Mesenchymal stem cell (in vitro differentiated cells and primary cell): ENCODE measurements around the gene FBXW12.

Experiments used
- DNase-seq: peaks from one replicate; pipeline ENCODE4 v3.0.0-alpha.2; 2013
- H2AFZ ChIP-seq: one replicate; pipeline ENCODE4 v1.6.1; 2013; ENCODE audit warnings: low read depth, mild to moderate bottlenecking, control low read depth, inconsistent platforms, low read length, moderate library complexity
- H2AK5ac ChIP-seq: 2 replicates; pipeline ENCODE4 v1.6.1; 2013; ENCODE audit warnings: low read length, moderate library complexity, mild to moderate bottlenecking, inconsistent platforms; ENCODE audit not compliant: severe bottlenecking
- H2BK120ac ChIP-seq: one replicate; pipeline ENCODE4 v1.6.1; 2013; ENCODE audit warnings: low read depth, mild to moderate bottlenecking, inconsistent platforms, low read length, moderate library complexity
- H2BK12ac ChIP-seq, 2 experiments: one replicate each; pipeline ENCODE4 v1.6.1; 2013; ENCODE audit warnings: inconsistent platforms in 2 of 2, low read length in 2 of 2, mild to moderate bottlenecking in 2 of 2, moderate library complexity in 2 of 2, control low read depth in 1 of 2
- H2BK15ac ChIP-seq: one replicate; pipeline ENCODE4 v1.6.1; 2013; ENCODE audit warnings: mild to moderate bottlenecking, low read depth, inconsistent platforms; ENCODE audit not compliant: poor library complexity, severe bottlenecking
- H2BK5ac ChIP-seq: 2 replicates; pipeline ENCODE4 v1.6.1; 2013; ENCODE audit warnings: low read depth, mild to moderate bottlenecking, low read length, control low read depth, inconsistent platforms; ENCODE audit not compliant: poor library complexity, severe bottlenecking
- H3K14ac ChIP-seq, 2 experiments: one replicate each; pipeline ENCODE4 v1.6.1; 2013; ENCODE audit warnings: inconsistent platforms in 2 of 2, low read length in 2 of 2, control low read depth in 1 of 2, mild to moderate bottlenecking in 1 of 2, moderate library complexity in 1 of 2
- H3K18ac ChIP-seq, 2 experiments: one replicate each; pipeline ENCODE4 v1.6.1; 2013; ENCODE audit warnings: inconsistent platforms in 2 of 2, low read length in 2 of 2, control low read depth in 1 of 2, low read depth in 1 of 2, mild to moderate bottlenecking in 1 of 2
- H3K23ac ChIP-seq, 2 experiments: one replicate each; pipeline ENCODE4 v1.6.1; 2013; ENCODE audit warnings: inconsistent platforms in 2 of 2, low read length in 2 of 2, mild to moderate bottlenecking in 2 of 2, moderate library complexity in 2 of 2, control low read depth in 1 of 2
- H3K27ac ChIP-seq: 2 replicates; pipeline ENCODE4 v1.5.1; 2013; ENCODE audit warnings: mild to moderate bottlenecking, moderate library complexity, low read length, control low read depth, inconsistent platforms; ENCODE audit not compliant: poor library complexity, severe bottlenecking
- H3K27me3 ChIP-seq, 2 experiments: 2 replicates each; pipeline versions ENCODE4 v1.6.1 to v1.7.0; 2013; ENCODE audit warnings: low read length in 2 of 2, mild to moderate bottlenecking in 2 of 2, moderate library complexity in 2 of 2, control low read depth in 1 of 2, inconsistent platforms in 1 of 2; ENCODE audit not compliant: control insufficient read depth in 1 of 2, insufficient read depth in 1 of 2
- H3K36me3 ChIP-seq, 2 experiments: 2 replicates each; pipeline versions ENCODE4 v1.6.1 to v1.7.0; 2013; ENCODE audit warnings: low read length in 2 of 2, control low read depth in 1 of 2, inconsistent platforms in 1 of 2, low read depth in 1 of 2, mild to moderate bottlenecking in 1 of 2; ENCODE audit not compliant: insufficient read depth in 2 of 2, control insufficient read depth in 1 of 2
- H3K4ac ChIP-seq, 2 experiments: one replicate each; pipeline ENCODE4 v1.6.1; 2013; ENCODE audit warnings: inconsistent platforms in 2 of 2, low read length in 2 of 2, mild to moderate bottlenecking in 2 of 2, moderate library complexity in 2 of 2, control low read depth in 1 of 2, low read depth in 1 of 2
- H3K4me1 ChIP-seq: 2 replicates; pipeline ENCODE4 v1.6.1; 2013; ENCODE audit warnings: low read depth, low read length, control low read depth; ENCODE audit not compliant: control insufficient read depth, insufficient read depth
- H3K4me2 ChIP-seq: 2 replicates; pipeline ENCODE4 v1.6.1; 2013; ENCODE audit warnings: low read length, mild to moderate bottlenecking, inconsistent platforms; ENCODE audit not compliant: poor library complexity, severe bottlenecking
- H3K4me3 ChIP-seq, 2 experiments: 2 replicates each; pipeline versions ENCODE4 v1.5.1 to v1.7.0; 2013; ENCODE audit warnings: low read length in 2 of 2, mild to moderate bottlenecking in 2 of 2, control low read depth in 1 of 2, low read depth in 1 of 2; ENCODE audit not compliant: insufficient read depth in 1 of 2
- H3K79me1 ChIP-seq: replicated peaks from 2 replicates; pipeline ENCODE4 v1.6.1; 2013; ENCODE audit warnings: mild to moderate bottlenecking, control low read depth, low read length, inconsistent platforms; ENCODE audit not compliant: poor library complexity, severe bottlenecking
- H3K9ac ChIP-seq: 2 replicates; pipeline ENCODE4 v1.7.0; 2013; ENCODE audit warnings: mild to moderate bottlenecking, low read length, moderate library complexity
- H3K9me3 ChIP-seq: 2 replicates; pipeline ENCODE4 v1.7.0; 2013; ENCODE audit warnings: mild to moderate bottlenecking, low read length; ENCODE audit not compliant: control insufficient read depth
- H4K8ac ChIP-seq: one replicate; pipeline ENCODE4 v1.6.1; 2013; ENCODE audit warnings: inconsistent platforms, mild to moderate bottlenecking, low read length, moderate library complexity
- H4K91ac ChIP-seq: one replicate; pipeline ENCODE4 v1.6.1; 2013; ENCODE audit warnings: mild to moderate bottlenecking, low read length, inconsistent platforms
- WGBS: methylation state at CpG from one replicate; pipeline ENCODE4 v1.1.7; 2013; ENCODE audit warnings: mixed read lengths; 5-methylcytosine and 5-hydroxymethylcytosine counted together

The FBXW12 gene

DNA sequence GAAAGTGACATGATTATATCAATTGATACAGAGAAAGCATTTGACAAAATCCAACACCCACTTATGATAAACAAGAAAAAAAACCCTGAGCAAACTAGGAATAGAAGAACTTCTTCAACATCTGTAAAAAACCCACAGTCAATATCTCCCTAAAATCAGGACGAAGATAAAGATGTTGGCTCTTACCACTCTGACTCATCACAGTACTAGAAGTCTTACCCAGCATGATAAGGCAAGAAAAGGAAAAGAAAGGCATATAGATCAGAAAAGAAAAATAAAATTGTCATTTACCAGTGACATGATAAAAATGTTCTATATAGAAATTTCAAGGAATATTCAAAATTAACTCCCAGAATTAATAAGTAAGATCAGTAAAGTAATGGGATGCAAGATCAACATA, 7.2 kb upstream of the FBXW12 start:
- Histone ChIP-seq H2BK5ac (no peak overlapping the region), H2BK12ac (no peak overlapping the region), H3K14ac (no peak overlapping the region), H3K27ac (no peak overlapping the region), H3K4ac (no peak overlapping the region), H3K23ac (no peak overlapping the region), H4K8ac (no peak overlapping the region), H2AK5ac (no peak overlapping the region), H3K36me3 (no peaks in the 10 kb centered on the region), H2AFZ (no peak overlapping the region), H2BK120ac (no peak overlapping the region), H3K9me3 (peaks cover 17% of the 10 kb centered on the region), H3K4me3 (no peak overlapping the region), H3K79me1 (no peaks in the 10 kb centered on the region), H3K9ac (no peak overlapping the region), H3K4me1 (peaks cover 1% of the 10 kb centered on the region), H4K91ac (no peak overlapping the region), H3K18ac (no peak overlapping the region), H3K27me3 (peaks cover 0 to under 1% of the 10 kb centered on the region in 2 experiments), H2BK15ac (no peak overlapping the region), H3K4me2 (no peak overlapping the region)
- no peak for DNase-seq
- WGBS = no CpG with 5 or more reads among the region's 1 CpG

DNA sequence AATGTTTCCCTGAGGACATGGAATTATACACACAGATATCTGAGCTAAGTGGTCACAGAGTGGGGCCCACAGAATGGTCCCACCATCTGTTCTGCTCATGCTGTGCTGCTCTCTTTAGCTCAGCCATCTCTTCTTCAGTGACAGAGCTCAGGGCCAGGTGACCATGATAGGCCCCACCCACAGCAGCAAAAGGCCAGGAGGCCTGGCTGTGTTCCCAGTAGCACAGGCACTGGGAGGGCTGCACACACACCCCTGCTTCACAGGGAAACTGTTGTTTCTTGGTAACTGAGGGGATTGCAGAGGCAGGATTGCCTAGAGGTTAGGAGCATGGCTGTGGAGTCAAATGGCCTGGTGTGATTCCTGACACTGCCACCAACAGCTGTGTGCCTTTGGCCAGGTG, 4.8 kb upstream of the FBXW12 start:
- Histone ChIP-seq H3K23ac (peak overlapping the region in 1 of 2 experiments; percentile 81), H3K14ac (no peak overlapping the region)

DNA sequence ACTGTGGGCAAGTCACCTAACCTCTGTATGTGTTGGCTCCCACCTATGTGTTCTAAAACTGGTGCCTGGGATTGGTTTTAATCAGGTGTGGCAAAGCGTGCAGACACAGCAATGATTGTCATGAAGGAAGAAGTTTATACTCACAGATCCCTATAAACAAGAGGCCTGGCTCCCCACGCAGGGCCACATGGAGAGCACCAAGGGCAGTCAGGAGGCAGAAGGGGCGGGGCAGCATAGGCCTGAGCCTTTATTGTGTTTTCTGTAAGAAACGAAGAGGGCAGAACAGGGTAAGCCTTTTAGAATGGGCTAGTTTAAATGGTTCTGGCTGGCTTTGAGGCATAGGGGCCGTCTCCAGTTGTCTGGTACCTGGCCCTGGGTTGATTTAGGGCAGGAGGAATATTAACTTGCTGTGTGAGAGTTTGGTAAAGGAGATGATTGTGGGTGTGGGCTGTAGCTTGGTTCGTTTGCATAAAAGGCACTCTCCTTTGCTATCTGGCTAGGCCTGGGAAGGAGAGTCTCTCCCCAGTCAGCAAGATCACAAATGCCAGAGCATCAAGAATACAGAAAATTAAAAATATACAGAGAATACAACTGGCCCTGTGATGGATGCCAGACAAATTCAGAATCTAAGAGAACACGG, 2.2 kb upstream of the FBXW12 start:
- Histone ChIP-seq H2BK12ac (no peak overlapping the region), H3K9ac (no peak overlapping the region), H3K14ac (no peak overlapping the region), H3K27ac (no peak overlapping the region), H3K23ac (no peak overlapping the region), H4K91ac (no peak overlapping the region), H2AFZ (no peak overlapping the region), H3K27me3 (peaks cover 10 to 27% of the 10 kb centered on the region in 2 experiments), H2BK120ac (no peak overlapping the region), H3K4me1 (peaks cover 1% of the 10 kb centered on the region), H2BK5ac (no peak overlapping the region), H3K36me3 (no peaks in the 10 kb centered on the region), H2BK15ac (peak overlapping the region; percentile 57), H3K9me3 (no peaks in the 10 kb centered on the region), H3K4me2 (no peak overlapping the region), H4K8ac (no peak overlapping the region), H3K18ac (no peak overlapping the region), H3K79me1 (no peaks in the 10 kb centered on the region), H3K4ac (no peak overlapping the region), H3K4me3 (no peak overlapping the region), H2AK5ac (no peak overlapping the region)
- 45% methylated on average over 6 of the region's 7 CpGs for WGBS
- no peak for DNase-seq

More for the DNA sequence above, 4.8 kb upstream of the FBXW12 start:
- Histone ChIP-seq H2BK120ac (no peak overlapping the region), H2BK5ac (no peak overlapping the region), H3K79me1 (no peaks in the 10 kb centered on the region), H3K9me3 (peaks cover 4% of the 10 kb centered on the region), H3K4me3 (no peak overlapping the region), H2AK5ac (no peak overlapping the region), H3K27me3 (peaks cover 4 to 11% of the 10 kb centered on the region in 2 experiments), H4K8ac (no peak overlapping the region), H3K27ac (no peak overlapping the region), H4K91ac (no peak overlapping the region), H2BK15ac (no peak overlapping the region), H2AFZ (no peak overlapping the region), H3K36me3 (no peaks in the 10 kb centered on the region), H3K9ac (no peak overlapping the region), H2BK12ac (no peak overlapping the region), H3K4ac (no peak overlapping the region), H3K4me2 (no peak overlapping the region), H3K4me1 (peaks cover 1% of the 10 kb centered on the region), H3K18ac (no peak overlapping the region)
- no peak for DNase-seq

DNA sequence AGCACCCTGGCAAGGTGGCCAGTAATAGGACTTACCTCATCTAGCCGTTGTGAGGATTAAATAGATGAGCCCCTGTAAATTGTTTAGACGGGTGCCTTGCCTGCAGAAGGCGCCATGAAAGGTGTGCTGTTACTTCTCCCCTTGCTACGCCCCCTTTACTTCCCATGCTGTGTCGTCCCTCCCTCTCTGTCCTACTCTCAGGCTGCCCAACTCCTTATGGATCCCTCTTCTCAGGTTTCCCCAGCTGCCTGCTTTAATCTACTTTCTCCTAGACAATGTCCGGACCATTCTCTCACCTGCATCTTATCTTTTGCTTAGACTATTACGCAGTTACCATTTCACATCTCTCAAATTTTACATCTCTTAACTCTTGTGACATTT, 1.7 kb upstream of the FBXW12 start:
- no peak for DNase-seq
- no peak overlapping the region for H2BK5ac ChIP-seq
- no peak overlapping the region for H2BK120ac ChIP-seq
- no peak overlapping the region for H3K18ac ChIP-seq
- H2BK15ac ChIP-seq = no peak overlapping the region
- H3K4ac ChIP-seq = no peak overlapping the region
- no peaks in the 10 kb centered on the region for H3K79me1 ChIP-seq
- no peak overlapping the region for H3K4me2 ChIP-seq
- no peak overlapping the region for H3K27ac ChIP-seq
- no peak overlapping the region for H2AFZ ChIP-seq
- H3K9ac ChIP-seq = no peak overlapping the region
- H4K91ac ChIP-seq = no peak overlapping the region
- H2AK5ac ChIP-seq = no peak overlapping the region
- no peak overlapping the region for H4K8ac ChIP-seq
- peaks cover 10 to 27% of the 10 kb centered on the region in 2 experiments for H3K27me3 ChIP-seq
- no peak overlapping the region for H2BK12ac ChIP-seq
- peaks cover 1% of the 10 kb centered on the region for H3K4me1 ChIP-seq
- H3K36me3 ChIP-seq = no peaks in the 10 kb centered on the region
- H3K9me3 ChIP-seq = no peaks in the 10 kb centered on the region
- no peak overlapping the region for H3K23ac ChIP-seq
- no peak overlapping the region for H3K4me3 ChIP-seq
- H3K14ac ChIP-seq = no peak overlapping the region
- WGBS = 78% methylated on average over 7 of the region's 7 CpGs
